Measurements from ENCODE around the gene TBRG1.

- no peak for TF ChIP-seq POLR2A (IDR thresholded peaks at IDR 0.05; ENCODE audit: low read depth, low read length)
- no peak for TF ChIP-seq CTCF (conservative IDR thresholded peaks at IDR 0.05; ENCODE audit: low read depth, low read length)
- no peak for TF ChIP-seq RFX5 (IDR thresholded peaks at IDR 0.05; ENCODE audit: low read depth, low read length)
- no peak for TF ChIP-seq RCOR1 (IDR thresholded peaks at IDR 0.05; ENCODE audit: insufficient replicate concordance, low read length)
Measured at GRCh38 chr11:124656774-124657630, 34.3 kb downstream of the TBRG1 start.
